ENCODE data around the gene GRB10. TPM values are rescaled to one million over a fixed set of nuclear protein-coding genes. Genes with fewer than 3 reads are reported as not detected.

The GRB10 gene
- total RNA-seq, 1 donor from 2014 or later: not detected

- Mint-ChIP-seq H3K27ac (no peak overlapping the region), H3K4me3 (no peak overlapping the region), H3K4me1 (no peaks in the 10 kb centered on the region), H3K27me3 (peaks cover 21% of the 10 kb centered on the region), H3K36me3 (ENCODE audit: low read depth) (no peaks in the 10 kb centered on the region), H3K9me3 (no peaks in the 10 kb centered on the region)
- CTCF ChIA-PET: no interaction called here
- POLR2A ChIA-PET: no interaction called here
- no peak for ATAC-seq (ENCODE audit: low read depth)
- intact Hi-C loops (cut with micrococcal nuclease): no loop called here
- no peak for TF ChIP-seq CTCF (IDR thresholded peaks at IDR 0.05)
- no peak for DNase-seq
These were observed 222.8 kb downstream of the GRB10 start for GRCh38 chr7:50559881-50560280.

GRCh38 chr7:50558294-50559053 is 224.2 kb downstream of the GRB10 start:
- no peak for TF ChIP-seq CTCF (IDR thresholded peaks at IDR 0.05)
- intact Hi-C loops (cut with micrococcal nuclease): no loop called here
- Mint-ChIP-seq H3K4me1 (no peaks in the 10 kb centered on the region), H3K27ac (no peak overlapping the region), H3K4me3 (no peak overlapping the region), H3K27me3 (peaks cover 21% of the 10 kb centered on the region), H3K9me3 (no peaks in the 10 kb centered on the region), H3K36me3 (ENCODE audit: low read depth) (no peaks in the 10 kb centered on the region)
- ChIA-PET POLR2A (no interaction called here), CTCF (no interaction called here)
- DNase-seq: no peak
- no peak for ATAC-seq (ENCODE audit: low read depth)

GRCh38 chr7:50557099-50557498 is 225.6 kb downstream of the GRB10 start:
- Mint-ChIP-seq H3K27me3 (peaks cover 21% of the 10 kb centered on the region), H3K4me1 (no peaks in the 10 kb centered on the region), H3K36me3 (ENCODE audit: low read depth) (no peaks in the 10 kb centered on the region), H3K4me3 (no peak overlapping the region), H3K9me3 (no peaks in the 10 kb centered on the region), H3K27ac (no peak overlapping the region)
- ChIA-PET CTCF (no interaction called here), POLR2A (no interaction called here)
- DNase-seq (no peak), ATAC-seq (ENCODE audit: low read depth) (no peak)
- intact Hi-C loops (cut with micrococcal nuclease): no loop called here
- TF ChIP-seq CTCF (IDR thresholded peaks at IDR 0.05): no peak

GRCh38 chr7:50556247-50556991 is 226.3 kb downstream of the GRB10 start:
- POLR2A ChIA-PET: no interaction called here
- Mint-ChIP-seq H3K36me3 (ENCODE audit: low read depth) (no peaks in the 10 kb centered on the region), H3K4me3 (no peak overlapping the region), H3K27me3 (peaks cover 21% of the 10 kb centered on the region), H3K4me1 (no peaks in the 10 kb centered on the region), H3K27ac (no peak overlapping the region), H3K9me3 (no peaks in the 10 kb centered on the region)
- intact Hi-C loops (cut with micrococcal nuclease): no loop called here
- DNase-seq: no peak
- CTCF ChIA-PET: no interaction called here
- TF ChIP-seq CTCF (IDR thresholded peaks at IDR 0.05): no peak
- ATAC-seq (ENCODE audit: low read depth): no peak

GRCh38 chr7:50555594-50556140 is 227.0 kb downstream of the GRB10 start:
- no peak for TF ChIP-seq CTCF (IDR thresholded peaks at IDR 0.05)
- no peaks in the 10 kb centered on the region for H3K36me3 Mint-ChIP-seq (ENCODE audit: low read depth)

More at GRCh38 chr7:50555594-50556140, 227.0 kb downstream of the GRB10 start:
- Mint-ChIP-seq H3K4me3 (no peak overlapping the region), H3K27me3 (peaks cover 21% of the 10 kb centered on the region), H3K27ac (no peak overlapping the region), H3K4me1 (no peaks in the 10 kb centered on the region), H3K9me3 (no peaks in the 10 kb centered on the region)
- POLR2A ChIA-PET: no interaction called here
- CTCF ChIA-PET: no interaction called here
- intact Hi-C loops (cut with micrococcal nuclease): no loop called here
- DNase-seq (no peak), ATAC-seq (ENCODE audit: low read depth) (no peak)

Data from activated B cell treated with CpG ODN at 0.5 μM for 24 hours (primary cell).